GM19023 (cell line): ENCODE results near the gene PRADC1.
"Not testable (repeated sequence)": the region's sequence is repeated elsewhere in the genome, so short reads cannot be mapped to it uniquely, and the experiment has no call there.

Experiments
- ATAC-seq: cut with Tn5 transposase; IDR thresholded peaks from one replicate; pipeline ENCODE4 v1.9.1; 2021; ENCODE audit warnings: mild to moderate bottlenecking, moderate library complexity; ENCODE audit not compliant: unreplicated experiment

PRADC1 gene

DNA sequence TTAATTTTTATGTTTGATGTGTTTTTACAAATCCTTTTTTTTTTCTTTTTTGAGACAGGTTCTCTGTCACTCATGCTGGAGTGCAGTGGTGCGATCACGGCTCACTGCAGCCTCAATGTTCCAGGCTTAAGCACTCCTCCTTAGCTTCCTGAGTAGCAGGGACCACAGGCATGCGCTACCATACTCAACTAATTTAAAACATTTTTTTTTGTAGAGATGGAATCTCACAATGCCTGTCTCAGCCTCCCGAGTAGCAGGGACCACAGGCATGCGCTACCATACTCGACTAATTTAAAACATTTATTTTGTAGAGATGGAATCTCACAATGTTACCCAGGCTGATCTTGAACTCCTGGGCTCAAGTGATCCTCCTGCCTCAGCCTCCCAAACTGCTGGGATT lies 27.4 kb downstream of the PRADC1 start:
- no peak for ATAC-seq

DNA sequence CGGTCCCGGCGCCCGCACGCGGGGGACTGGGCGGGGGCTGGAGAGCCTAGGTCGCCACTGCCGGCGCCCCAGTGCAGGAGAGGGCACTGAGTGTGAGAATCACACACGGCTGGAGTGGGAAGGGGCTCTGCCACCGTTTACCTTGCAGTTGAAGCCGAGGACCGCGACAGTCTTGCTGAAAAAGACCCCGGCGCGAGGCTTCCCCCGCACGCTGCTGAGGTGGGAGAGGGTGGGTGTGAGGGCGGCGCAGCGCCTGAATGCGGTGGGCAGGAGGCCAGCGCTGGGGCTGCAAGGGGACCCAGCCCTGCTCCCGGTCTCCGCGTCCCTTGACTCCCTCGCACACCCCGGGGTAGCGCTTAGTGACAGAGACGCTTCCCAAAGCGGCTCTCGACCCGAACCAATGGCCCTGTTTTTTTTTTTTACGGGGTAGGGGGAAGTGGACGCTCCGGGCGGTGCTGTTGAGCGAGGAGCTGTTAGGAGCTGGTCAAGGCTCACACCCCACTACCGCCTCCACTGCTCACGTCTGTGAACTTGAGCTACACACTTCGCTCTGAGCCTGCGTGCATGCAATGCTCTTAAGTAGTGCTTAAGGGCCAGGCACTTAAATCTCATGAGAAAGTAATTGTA lies 29.9 kb downstream of the PRADC1 start:
- ATAC-seq = no peak

DNA sequence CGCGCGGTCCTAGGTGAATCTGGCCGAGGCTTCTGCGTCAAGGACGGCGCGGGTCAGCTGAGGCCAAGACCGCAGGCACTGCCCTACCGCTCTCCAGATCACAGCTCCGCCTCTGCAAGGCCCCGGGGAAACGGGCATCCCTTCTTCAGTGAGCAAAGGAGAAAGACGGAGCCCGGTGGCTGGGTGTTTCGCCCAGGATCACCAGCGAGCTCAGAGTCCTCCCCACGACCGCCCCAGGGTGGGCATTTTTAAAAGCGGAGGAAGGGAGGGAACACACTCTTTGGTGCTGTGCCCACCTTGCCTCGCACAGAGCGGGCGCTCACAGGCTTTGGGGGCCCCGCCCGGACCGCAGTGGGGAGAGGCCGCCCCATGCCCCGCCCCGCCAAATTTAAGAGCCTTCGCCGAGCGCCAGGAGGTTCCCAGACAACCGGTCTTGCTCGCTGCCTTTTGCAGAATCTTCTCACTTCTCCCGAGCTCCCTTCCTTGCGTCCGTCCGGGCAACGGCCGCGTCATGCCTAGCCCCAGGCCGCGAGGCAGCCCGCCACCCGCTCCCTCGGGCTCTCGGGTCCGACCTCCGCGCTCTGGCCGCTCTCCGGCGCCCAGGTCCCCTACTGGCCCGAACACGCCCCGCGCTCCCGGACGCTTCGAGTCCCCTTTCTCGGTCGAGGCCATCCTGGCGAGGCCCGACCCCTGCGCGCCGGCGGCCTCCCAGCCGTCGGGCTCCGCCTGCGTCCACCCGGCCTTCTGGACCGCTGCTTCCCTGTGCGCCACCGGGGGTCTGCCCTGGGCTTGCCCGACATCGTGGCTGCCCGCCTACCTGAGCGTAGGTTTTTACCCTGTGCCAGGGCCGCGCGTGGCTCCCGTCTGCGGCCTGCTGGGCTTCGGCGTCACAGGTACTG lies 30.6 kb downstream of the PRADC1 start, which contains the start of gene NOTO:
TSS of gene NOTO (plus strand) at position 419 of the 899 bp plus-strand sequence. CDS start at position 512, 93 bp downstream.
- no peak for ATAC-seq

DNA sequence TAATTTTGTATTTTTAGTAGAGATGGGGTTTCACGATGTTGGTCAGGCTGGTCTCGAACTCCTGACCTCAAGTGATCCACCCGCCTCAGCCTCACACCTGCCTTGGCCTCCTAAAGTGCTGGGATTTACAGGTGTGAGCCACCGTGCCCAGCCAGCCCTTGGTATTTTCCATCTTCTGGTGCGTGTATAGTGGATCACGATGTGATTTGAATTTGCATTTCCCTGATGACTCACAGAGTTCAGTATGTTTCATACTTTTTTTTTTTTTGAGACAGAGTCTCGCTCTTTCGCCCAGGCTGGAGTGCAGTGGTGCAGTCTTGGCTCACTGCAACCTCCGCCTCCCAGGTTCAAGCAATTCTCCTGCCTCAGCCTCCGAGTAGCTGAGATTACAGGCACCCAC lies 32.8 kb downstream of the PRADC1 start:
- ATAC-seq = not testable (repeated sequence)

DNA sequence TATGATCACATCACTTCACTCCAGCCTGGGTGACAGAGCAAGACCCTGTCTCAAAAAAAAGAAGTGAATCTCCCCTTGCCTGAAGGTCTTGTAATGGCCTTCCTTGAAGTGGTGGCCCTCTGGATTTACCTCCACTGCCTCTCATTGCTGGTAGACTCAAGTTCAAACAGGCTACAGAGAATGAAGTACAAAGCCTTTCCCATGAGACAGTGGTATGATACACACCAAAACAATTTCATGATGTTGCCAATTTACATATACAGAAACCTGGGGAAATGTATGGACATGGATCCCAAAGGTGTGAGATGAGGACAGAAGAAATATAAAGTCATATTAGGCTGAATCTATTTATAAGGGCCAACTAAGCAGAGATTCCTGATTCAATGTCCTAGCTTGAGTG lies 35.5 kb downstream of the PRADC1 start:
- no peak for ATAC-seq

DNA sequence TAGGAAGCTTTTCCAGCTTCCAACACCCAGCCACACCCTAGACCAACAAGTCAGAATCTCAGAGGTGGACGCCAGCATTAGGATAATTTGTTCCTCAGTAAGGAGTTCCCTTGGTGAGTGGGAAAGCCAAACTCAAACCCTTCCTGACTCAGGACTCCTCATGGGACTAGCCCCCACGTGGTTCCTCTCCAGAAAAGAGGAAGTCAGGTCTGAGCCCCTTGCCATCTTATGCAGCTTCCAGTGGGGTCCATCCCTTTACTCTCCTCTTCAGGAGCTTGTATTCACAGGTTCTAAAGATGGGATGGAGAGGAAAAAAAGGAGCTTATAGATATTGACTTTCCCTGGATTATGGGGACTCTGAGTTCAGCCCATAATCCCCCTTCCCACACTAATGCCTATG lies 45.5 kb downstream of the PRADC1 start:
- ATAC-seq = no peak

DNA sequence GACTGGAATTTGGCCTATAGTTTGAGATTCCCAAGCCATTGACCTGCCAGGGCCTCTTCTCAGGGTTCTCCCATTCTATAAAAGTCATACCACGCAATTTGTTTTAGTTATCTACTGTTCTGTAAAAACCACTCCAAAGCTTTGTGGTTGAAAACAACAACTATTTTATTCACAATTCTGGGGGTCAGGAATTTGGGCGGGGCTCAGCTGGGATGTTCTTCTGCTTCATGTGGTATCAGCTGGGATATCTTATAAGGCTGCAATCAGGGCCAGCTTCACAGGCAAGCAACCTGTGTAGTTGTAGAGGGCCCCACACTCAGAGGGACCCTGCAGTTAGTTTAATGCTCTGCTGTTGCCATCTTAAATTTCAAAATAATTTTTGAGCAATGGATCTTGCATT lies 47.1 kb downstream of the PRADC1 start:
- no peak for ATAC-seq
